Loucy (cell line): Measurements from ENCODE around the gene PANX2.

Experiments
- H2AFZ ChIP-seq: fragments of 200-600 bp; sonication (generic); 2 replicates; pipeline ENCODE4 v1.6.0; 2016; ENCODE audit warnings: antibody characterized with exemption, mild to moderate bottlenecking, low read length, moderate library complexity
- H3F3A ChIP-seq: fragments of 200-600 bp; 2 replicates; pipeline ENCODE4 v1.6.0; 2016; ENCODE audit warnings: antibody characterized with exemption, low read depth, mild to moderate bottlenecking
- H3K27me3 ChIP-seq: fragments of 200-600 bp; sonication (generic); 2 replicates; pipeline ENCODE4 v1.6.1; 2014; ENCODE audit warnings: low read length, mild to moderate bottlenecking; ENCODE audit not compliant: insufficient read depth, poor library complexity, severe bottlenecking
- H3K36me3 ChIP-seq: fragments of 200-600 bp; sonication (generic); 2 replicates; pipeline ENCODE4 v1.6.1; 2016; ENCODE audit warnings: low read length; ENCODE audit not compliant: insufficient read depth
- H3K4me1 ChIP-seq: fragments of 200-600 bp; sonication (generic); 2 replicates; pipeline ENCODE4 v1.5.1; 2014; ENCODE audit warnings: low read length, mild to moderate bottlenecking; ENCODE audit not compliant: insufficient read depth, poor library complexity, severe bottlenecking
- H3K4me2 ChIP-seq: fragments of 200-600 bp; sonication (generic); 2 replicates; pipeline ENCODE4 v1.6.0; 2014; ENCODE audit warnings: antibody characterized with exemption, low read length, low read depth, mild to moderate bottlenecking; ENCODE audit not compliant: poor library complexity, severe bottlenecking
- H3K4me3 ChIP-seq: fragments of 200-600 bp; sonication (generic); 2 replicates; pipeline ENCODE4 v1.5.1; 2014; ENCODE audit warnings: low read length, mild to moderate bottlenecking, mixed read lengths; ENCODE audit not compliant: poor library complexity, severe bottlenecking
- H3K79me2 ChIP-seq: fragments of 200-600 bp; sonication (generic); 2 replicates; pipeline ENCODE4 v1.6.1; 2014; ENCODE audit warnings: low read length; ENCODE audit not compliant: insufficient read depth
- H3K9ac ChIP-seq: fragments of 200-600 bp; sonication (generic); 2 replicates; pipeline ENCODE4 v1.6.0; 2014; ENCODE audit warnings: mild to moderate bottlenecking, low read depth, low read length, moderate library complexity; ENCODE audit not compliant: poor library complexity, severe bottlenecking
- H3K9me2 ChIP-seq: fragments of 200-600 bp; sonication (generic); replicated peaks from 2 replicates; pipeline ENCODE4 v1.6.1; 2016; ENCODE audit warnings: low read depth, low read length, mixed read lengths
- H3K9me3 ChIP-seq: fragments of 200-600 bp; sonication (generic); 2 replicates; pipeline ENCODE4 v1.6.1; 2014; ENCODE audit warnings: mild to moderate bottlenecking, antibody characterized with exemption, low read length, low read depth; ENCODE audit not compliant: insufficient read depth
- H4K20me1 ChIP-seq: fragments of 200-600 bp; sonication (generic); 2 replicates; pipeline ENCODE4 v1.6.0; 2014; ENCODE audit warnings: antibody characterized with exemption, low read length, mild to moderate bottlenecking; ENCODE audit not compliant: insufficient read depth, poor library complexity, severe bottlenecking
- EZH2phosphoT487 ChIP-seq: fragments of 200-600 bp; IDR thresholded peaks from 2 replicates; pipeline ENCODE4 v1.6.1; 2018; ENCODE audit warnings: antibody characterized with exemption, mild to moderate bottlenecking, moderate library complexity, borderline replicate concordance
- TF ChIP-seq, protein P1 (sequence below): fragments of 200-600 bp; sonication (generic); conservative IDR thresholded peaks from 2 replicates; pipeline ENCODE4 v1.5.1; 2014; ENCODE audit warnings: mild to moderate bottlenecking, antibody characterized with exemption, low read length

The PANX2 gene

GRCh38 chr22:50200461-50201190 lies 30.1 kb downstream of the PANX2 start, which contains the start of gene SELENOO:
Gene SELENOO, plus strand, starts transcription at chr22:50201011. Its CDS starts 26 bp downstream, at chr22:50201037.
- H3K9me2 ChIP-seq, result no peaks in the 10 kb centered on the region
- H3K9me3 ChIP-seq, result no peaks in the 10 kb centered on the region
- peak within 1 kb of the TSS; percentile 84 for H3K4me3 ChIP-seq
- TF ChIP-seq, protein P1, sequence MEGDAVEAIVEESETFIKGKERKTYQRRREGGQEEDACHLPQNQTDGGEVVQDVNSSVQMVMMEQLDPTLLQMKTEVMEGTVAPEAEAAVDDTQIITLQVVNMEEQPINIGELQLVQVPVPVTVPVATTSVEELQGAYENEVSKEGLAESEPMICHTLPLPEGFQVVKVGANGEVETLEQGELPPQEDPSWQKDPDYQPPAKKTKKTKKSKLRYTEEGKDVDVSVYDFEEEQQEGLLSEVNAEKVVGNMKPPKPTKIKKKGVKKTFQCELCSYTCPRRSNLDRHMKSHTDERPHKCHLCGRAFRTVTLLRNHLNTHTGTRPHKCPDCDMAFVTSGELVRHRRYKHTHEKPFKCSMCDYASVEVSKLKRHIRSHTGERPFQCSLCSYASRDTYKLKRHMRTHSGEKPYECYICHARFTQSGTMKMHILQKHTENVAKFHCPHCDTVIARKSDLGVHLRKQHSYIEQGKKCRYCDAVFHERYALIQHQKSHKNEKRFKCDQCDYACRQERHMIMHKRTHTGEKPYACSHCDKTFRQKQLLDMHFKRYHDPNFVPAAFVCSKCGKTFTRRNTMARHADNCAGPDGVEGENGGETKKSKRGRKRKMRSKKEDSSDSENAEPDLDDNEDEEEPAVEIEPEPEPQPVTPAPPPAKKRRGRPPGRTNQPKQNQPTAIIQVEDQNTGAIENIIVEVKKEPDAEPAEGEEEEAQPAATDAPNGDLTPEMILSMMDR, result no peak
- TF ChIP-seq EZH2phosphoT487, result no peak
- peak within 1 kb of the TSS; percentile 67; the same call in 1 of the 2 replicates for H2AFZ ChIP-seq
- peaks cover 19% of the 10 kb centered on the region for H4K20me1 ChIP-seq
- H3K36me3 ChIP-seq, result peaks cover 7% of the 10 kb centered on the region; the same call in 1 of the 2 replicates
- no peaks in the 10 kb centered on the region for H3F3A ChIP-seq
- H3K27me3 ChIP-seq, result no peaks in the 10 kb centered on the region
- H3K9ac ChIP-seq, result peak within 1 kb of the TSS; percentile 75
- H3K4me1 ChIP-seq, result peaks cover 10% of the 10 kb centered on the region
- peak within 1 kb of the TSS; percentile 98 for H3K4me2 ChIP-seq
- peaks cover 22% of the 10 kb centered on the region for H3K79me2 ChIP-seq

DNA sequence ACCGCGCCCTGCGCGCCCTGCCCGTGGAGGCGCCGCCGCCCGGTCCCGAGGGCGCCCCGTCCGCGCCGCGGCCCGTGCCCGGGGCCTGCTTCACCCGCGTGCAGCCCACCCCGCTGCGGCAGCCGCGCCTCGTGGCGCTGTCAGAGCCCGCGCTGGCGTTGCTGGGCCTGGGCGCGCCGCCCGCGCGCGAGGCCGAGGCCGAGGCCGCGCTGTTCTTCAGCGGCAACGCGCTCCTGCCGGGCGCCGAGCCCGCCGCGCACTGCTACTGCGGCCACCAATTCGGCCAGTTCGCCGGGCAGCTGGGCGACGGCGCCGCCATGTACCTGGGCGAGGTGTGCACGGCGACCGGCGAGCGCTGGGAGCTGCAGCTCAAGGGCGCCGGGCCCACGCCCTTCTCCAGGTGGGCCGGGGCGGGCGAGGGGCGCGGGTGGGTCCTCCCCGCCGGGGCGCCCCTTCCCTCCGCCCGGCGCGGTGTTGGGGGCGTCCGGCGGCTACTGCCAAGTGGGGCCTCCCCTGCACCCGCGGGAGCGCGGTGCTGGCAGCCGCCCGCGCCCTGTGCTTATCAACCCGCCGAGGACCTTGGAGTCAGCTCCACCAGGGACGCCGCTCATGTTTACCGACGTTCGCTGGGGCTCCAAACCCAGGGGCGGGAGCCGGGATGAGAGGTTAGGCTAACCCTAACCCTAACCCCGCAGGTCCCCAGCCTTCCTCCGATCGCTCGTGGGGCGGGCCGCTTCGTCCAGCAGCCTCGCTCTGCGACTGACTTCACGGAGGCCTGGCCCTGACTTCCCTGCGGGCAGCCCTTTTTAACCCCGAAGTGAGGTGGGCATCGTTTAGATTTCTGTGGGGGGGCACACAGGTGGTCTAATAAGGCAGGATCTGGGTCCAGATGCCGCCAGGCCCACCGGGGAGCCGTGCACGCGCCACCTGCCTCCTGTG lies 30.9 kb downstream of the PANX2 start:
- Histone ChIP-seq H3F3A (no peaks in the 10 kb centered on the region), H3K9me2 (no peaks in the 10 kb centered on the region), H3K27me3 (no peaks in the 10 kb centered on the region), H3K4me2 (peak overlapping the region; percentile 98), H4K20me1 (peaks cover 19% of the 10 kb centered on the region), H3K4me1 (peaks cover 15% of the 10 kb centered on the region), H3K79me2 (peaks cover 22% of the 10 kb centered on the region), H3K4me3 (peak overlapping the region; percentile 84), H3K9me3 (no peaks in the 10 kb centered on the region), H2AFZ (no peak overlapping the region; the same call in 1 of the 2 replicates), H3K9ac (peak overlapping the region; percentile 75), H3K36me3 (peaks cover 1% of the 10 kb centered on the region; the same call in 1 of the 2 replicates)
- TF ChIP-seq, protein P1, result no peak
- TF ChIP-seq EZH2phosphoT487, result no peak

- Histone ChIP-seq H3K9ac (peak overlapping the region; percentile 75), H3K4me3 (peak overlapping the region; percentile 84), H2AFZ (no peak overlapping the region), H3K79me2 (peaks cover 22% of the 10 kb centered on the region), H3F3A (no peaks in the 10 kb centered on the region), H3K27me3 (no peaks in the 10 kb centered on the region), H3K9me3 (no peaks in the 10 kb centered on the region), H3K4me2 (peak overlapping the region; percentile 98), H3K9me2 (no peaks in the 10 kb centered on the region), H4K20me1 (peaks cover 19% of the 10 kb centered on the region), H3K36me3 (no peaks in the 10 kb centered on the region; the same call in 1 of the 2 replicates), H3K4me1 (peaks cover 22% of the 10 kb centered on the region)
- TF ChIP-seq, protein P1, result no peak
- TF ChIP-seq EZH2phosphoT487, result no peak
Measured at GRCh38 chr22:50202130-50202666, 31.7 kb downstream of the PANX2 start.
